ENCODE data around the gene TCERG1L.

Gene TCERG1L

GRCh38 chr10:131226446-131227162, 84.9 kb downstream of the TCERG1L start:
- no peaks in the 10 kb centered on the region for H3K4me1 ChIP-seq (ENCODE audit: control insufficient read depth, insufficient read depth, low read length)
- peaks cover 0 to 3% of the 10 kb centered on the region in 2 donors for H3K9me3 ChIP-seq (ENCODE audit: control insufficient read depth in 2 of 2, low read length in 2 of 2)
- H3K27ac ChIP-seq (ENCODE audit: low read length): no peak overlapping the region
- H3K4me3 ChIP-seq (ENCODE audit: low read length in 2 of 2): no peak overlapping the region
- no peaks in the 10 kb centered on the region for H3K36me3 ChIP-seq (ENCODE audit: control insufficient read depth in 2 of 2, insufficient read depth in 2 of 2, low read length in 2 of 2)
- H3K27me3 ChIP-seq (ENCODE audit: control insufficient read depth in 1 of 2, insufficient read depth in 2 of 2, low read length in 2 of 2): peaks cover 0 to 3% of the 10 kb centered on the region in 2 donors
- H3K9ac ChIP-seq (ENCODE audit: low read length in 2 of 2): no peak overlapping the region

DNA sequence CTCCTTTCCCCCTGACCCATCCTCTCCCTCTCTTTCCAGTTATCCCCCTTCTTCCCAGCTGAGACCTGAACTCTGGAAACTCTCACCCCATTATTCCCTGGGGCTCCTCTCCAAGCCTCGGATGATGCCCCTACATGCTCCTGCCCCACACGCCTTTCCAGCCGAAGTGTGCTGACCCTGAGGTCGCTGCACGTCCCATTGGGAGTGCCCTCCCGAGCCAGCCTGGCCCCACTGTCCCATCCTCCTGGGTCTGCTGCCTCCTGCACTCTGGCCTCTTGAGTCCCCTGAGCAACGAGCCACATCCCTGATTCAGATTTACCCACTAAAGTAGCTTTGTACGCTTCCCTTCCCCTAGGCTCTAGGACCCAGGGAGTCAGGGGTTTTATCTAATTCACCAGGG, 87.4 kb downstream of the TCERG1L start:
- no peaks in the 10 kb centered on the region for H3K9me3 ChIP-seq (ENCODE audit: control insufficient read depth in 2 of 2, low read length in 2 of 2)
- H3K9ac ChIP-seq (ENCODE audit: low read length in 2 of 2): no peak overlapping the region
- H3K36me3 ChIP-seq (ENCODE audit: control insufficient read depth in 2 of 2, insufficient read depth in 2 of 2, low read length in 2 of 2): no peaks in the 10 kb centered on the region
- H3K4me1 ChIP-seq (ENCODE audit: control insufficient read depth, insufficient read depth, low read length): no peaks in the 10 kb centered on the region
- H3K4me3 ChIP-seq (ENCODE audit: low read length in 2 of 2): no peak overlapping the region
- peaks cover 0 to 5% of the 10 kb centered on the region in 2 donors for H3K27me3 ChIP-seq (ENCODE audit: control insufficient read depth in 1 of 2, insufficient read depth in 2 of 2, low read length in 2 of 2)
- no peak overlapping the region for H3K27ac ChIP-seq (ENCODE audit: low read length)

DNA sequence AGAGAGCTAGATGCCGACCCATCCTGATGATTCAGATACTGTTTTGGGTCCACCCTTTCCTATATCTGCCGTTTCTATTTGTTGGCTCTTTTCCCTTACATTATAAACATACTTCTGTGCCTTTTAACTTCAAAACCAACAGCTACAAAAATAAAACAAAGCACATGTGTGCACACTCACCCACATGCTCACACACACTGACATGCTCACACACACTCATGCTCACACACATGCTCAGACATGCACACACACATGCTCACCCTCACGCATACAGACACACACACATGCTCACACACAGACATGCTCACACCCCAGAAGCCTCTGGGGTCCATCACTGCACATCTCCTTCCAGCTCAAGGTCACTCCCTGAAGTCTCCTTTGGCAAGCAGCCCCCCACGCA, 88.1 kb downstream of the TCERG1L start:
- Histone ChIP-seq H3K27me3 (ENCODE audit: control insufficient read depth in 1 of 2, insufficient read depth in 2 of 2, low read length in 2 of 2) (peaks cover 0 to 5% of the 10 kb centered on the region in 2 donors), H3K4me3 (ENCODE audit: low read length in 2 of 2) (no peak overlapping the region), H3K9ac (ENCODE audit: low read length in 2 of 2) (no peak overlapping the region), H3K27ac (ENCODE audit: low read length) (no peak overlapping the region), H3K9me3 (ENCODE audit: control insufficient read depth in 2 of 2, low read length in 2 of 2) (no peaks in the 10 kb centered on the region), H3K36me3 (ENCODE audit: control insufficient read depth in 2 of 2, insufficient read depth in 2 of 2, low read length in 2 of 2) (no peaks in the 10 kb centered on the region), H3K4me1 (ENCODE audit: control insufficient read depth, insufficient read depth, low read length) (no peaks in the 10 kb centered on the region)

- no peaks in the 10 kb centered on the region for H3K36me3 ChIP-seq (ENCODE audit: control insufficient read depth in 2 of 2, insufficient read depth in 2 of 2, low read length in 2 of 2)
- H3K27ac ChIP-seq (ENCODE audit: low read length): no peak overlapping the region
- H3K9me3 ChIP-seq (ENCODE audit: control insufficient read depth in 2 of 2, low read length in 2 of 2): no peaks in the 10 kb centered on the region
- H3K9ac ChIP-seq (ENCODE audit: low read length in 2 of 2): no peak overlapping the region
- H3K4me3 ChIP-seq (ENCODE audit: low read length in 2 of 2): no peak overlapping the region
- H3K27me3 ChIP-seq (ENCODE audit: control insufficient read depth in 1 of 2, insufficient read depth in 2 of 2, low read length in 2 of 2): peaks cover 0 to 5% of the 10 kb centered on the region in 2 donors
- no peaks in the 10 kb centered on the region for H3K4me1 ChIP-seq (ENCODE audit: control insufficient read depth, insufficient read depth, low read length)
Observed at GRCh38 chr10:131222986-131223385, 88.5 kb downstream of the TCERG1L start.

DNA sequence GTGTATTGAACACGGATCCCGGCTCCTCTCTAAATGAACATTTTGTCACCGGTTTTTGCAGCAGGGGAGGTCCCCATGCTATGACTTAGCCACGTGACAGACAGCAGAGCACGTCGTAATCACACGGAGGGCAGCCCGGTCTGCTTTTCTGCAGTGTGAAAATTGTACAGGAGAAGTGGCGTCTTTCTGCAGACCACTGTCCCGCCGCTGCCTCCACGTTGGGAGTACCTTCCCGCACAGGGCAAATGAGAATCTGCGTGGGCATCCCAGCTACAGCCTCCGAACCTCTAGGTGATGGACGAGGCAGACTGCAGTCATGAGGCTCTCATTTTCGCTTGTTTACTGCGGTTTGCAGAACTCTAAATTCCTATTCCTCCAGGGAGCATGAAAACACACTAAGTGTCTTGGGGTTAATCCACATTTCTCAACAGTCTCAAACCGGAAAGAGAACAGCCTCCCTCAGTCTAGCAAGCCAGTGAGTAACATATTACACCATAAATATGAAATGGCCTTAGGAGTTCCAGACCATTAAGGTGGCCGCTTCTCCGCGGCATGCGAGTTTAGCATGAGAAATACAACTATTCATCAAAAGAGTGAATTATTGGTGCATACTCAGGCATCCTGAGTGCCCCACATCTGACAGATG, 89.8 kb downstream of the TCERG1L start:
- H3K36me3 ChIP-seq (ENCODE audit: control insufficient read depth in 2 of 2, insufficient read depth in 2 of 2, low read length in 2 of 2): no peaks in the 10 kb centered on the region
- no peaks in the 10 kb centered on the region for H3K4me1 ChIP-seq (ENCODE audit: control insufficient read depth, insufficient read depth, low read length)
- H3K27me3 ChIP-seq (ENCODE audit: control insufficient read depth in 1 of 2, insufficient read depth in 2 of 2, low read length in 2 of 2): peaks cover 0 to 5% of the 10 kb centered on the region in 2 donors
- H3K9me3 ChIP-seq (ENCODE audit: control insufficient read depth in 2 of 2, low read length in 2 of 2): no peaks in the 10 kb centered on the region
- H3K9ac ChIP-seq (ENCODE audit: low read length in 2 of 2): no peak overlapping the region
- H3K4me3 ChIP-seq (ENCODE audit: low read length in 2 of 2): no peak overlapping the region
- no peak overlapping the region for H3K27ac ChIP-seq (ENCODE audit: low read length)

DNA sequence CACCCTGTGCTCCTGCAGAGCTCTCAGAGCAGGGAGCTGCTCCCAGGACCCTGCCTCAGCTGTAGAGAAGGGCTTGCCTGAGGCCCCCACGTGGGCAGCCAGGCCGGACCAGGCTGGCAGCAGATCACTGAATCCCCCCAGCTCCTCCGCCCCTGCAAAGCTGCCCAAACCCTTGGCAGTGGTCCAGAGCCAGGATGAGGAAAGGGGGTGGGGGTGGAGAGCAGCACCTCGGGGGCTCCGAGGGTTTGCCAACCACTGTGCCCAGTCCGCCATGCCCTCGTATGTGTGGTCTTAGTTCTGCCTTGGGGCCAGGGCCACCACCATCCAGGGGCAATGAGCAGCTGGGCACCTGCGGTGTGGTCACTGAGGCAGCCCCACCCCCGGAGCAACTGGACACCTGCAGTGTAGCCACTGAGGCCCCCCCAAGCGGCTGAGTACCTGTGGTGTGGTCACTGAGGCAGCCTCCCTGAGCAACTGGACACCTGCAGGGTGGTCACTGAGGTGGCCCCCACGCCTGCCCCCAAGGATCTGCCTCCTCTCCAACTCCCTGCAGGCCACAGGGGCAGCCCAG, 90.8 kb downstream of the TCERG1L start:
- Histone ChIP-seq H3K9ac (ENCODE audit: low read length in 2 of 2) (no peak overlapping the region), H3K27ac (ENCODE audit: low read length) (no peak overlapping the region), H3K36me3 (ENCODE audit: control insufficient read depth in 2 of 2, insufficient read depth in 2 of 2, low read length in 2 of 2) (no peaks in the 10 kb centered on the region), H3K4me1 (ENCODE audit: control insufficient read depth, insufficient read depth, low read length) (no peaks in the 10 kb centered on the region), H3K9me3 (ENCODE audit: control insufficient read depth in 2 of 2, low read length in 2 of 2) (no peaks in the 10 kb centered on the region), H3K27me3 (ENCODE audit: control insufficient read depth in 1 of 2, insufficient read depth in 2 of 2, low read length in 2 of 2) (peaks cover 0 to 5% of the 10 kb centered on the region in 2 donors), H3K4me3 (ENCODE audit: low read length in 2 of 2) (no peak overlapping the region)

DNA sequence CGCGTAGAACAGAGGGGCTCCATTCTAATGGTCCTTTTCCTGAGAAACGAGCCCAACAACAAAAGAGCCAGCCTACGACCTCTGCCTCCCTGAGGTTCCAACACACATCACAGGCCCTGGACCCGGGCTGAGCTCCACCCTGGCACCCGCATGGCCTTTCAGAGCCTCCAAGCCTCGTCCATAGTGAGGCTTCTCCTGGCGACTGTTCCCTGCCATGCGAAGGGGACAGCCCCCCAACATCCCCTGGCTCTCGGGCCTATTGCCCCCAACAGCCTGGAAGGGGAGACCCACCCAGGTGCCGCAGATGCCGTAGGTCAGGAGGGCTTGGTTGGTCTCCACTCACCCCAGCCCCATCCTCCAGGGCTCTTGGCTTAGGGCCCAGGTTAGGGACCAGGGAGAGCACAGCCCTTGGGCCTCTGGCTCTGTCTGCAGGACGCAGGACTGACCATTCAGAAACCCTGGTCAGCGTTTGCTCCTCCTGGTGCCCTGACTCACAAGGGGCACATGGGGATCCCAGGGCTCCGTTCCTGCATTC, 91.5 kb downstream of the TCERG1L start:
- Histone ChIP-seq H3K4me1 (ENCODE audit: control insufficient read depth, insufficient read depth, low read length) (no peaks in the 10 kb centered on the region), H3K4me3 (ENCODE audit: low read length in 2 of 2) (no peak overlapping the region), H3K9ac (ENCODE audit: low read length in 2 of 2) (no peak overlapping the region), H3K9me3 (ENCODE audit: control insufficient read depth in 2 of 2, low read length in 2 of 2) (no peaks in the 10 kb centered on the region), H3K27me3 (ENCODE audit: control insufficient read depth in 1 of 2, insufficient read depth in 2 of 2, low read length in 2 of 2) (peaks cover 0 to 5% of the 10 kb centered on the region in 2 donors), H3K36me3 (ENCODE audit: control insufficient read depth in 2 of 2, insufficient read depth in 2 of 2, low read length in 2 of 2) (no peaks in the 10 kb centered on the region), H3K27ac (ENCODE audit: low read length) (no peak overlapping the region)

DNA sequence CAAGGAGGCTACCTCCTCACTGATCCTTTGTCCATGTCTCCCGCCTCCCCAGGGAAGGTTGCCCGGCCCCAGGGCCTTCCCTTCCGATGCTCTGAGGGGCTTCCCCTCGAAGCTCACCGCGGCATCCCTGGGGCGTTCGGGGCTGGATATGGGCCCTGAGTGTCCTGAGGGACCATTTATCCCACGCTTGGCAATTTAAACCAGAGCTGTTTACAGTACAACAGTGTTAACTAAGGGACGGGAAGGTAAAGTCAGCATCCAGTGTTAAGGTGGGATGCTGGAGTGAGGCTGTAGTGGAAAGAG, 92.0 kb downstream of the TCERG1L start:
- Histone ChIP-seq H3K9ac (ENCODE audit: low read length in 2 of 2) (no peak overlapping the region), H3K27ac (ENCODE audit: low read length) (no peak overlapping the region), H3K4me3 (ENCODE audit: low read length in 2 of 2) (no peak overlapping the region), H3K27me3 (ENCODE audit: control insufficient read depth in 1 of 2, insufficient read depth in 2 of 2, low read length in 2 of 2) (peaks cover 0 to 5% of the 10 kb centered on the region in 2 donors), H3K4me1 (ENCODE audit: control insufficient read depth, insufficient read depth, low read length) (no peaks in the 10 kb centered on the region), H3K36me3 (ENCODE audit: control insufficient read depth in 2 of 2, insufficient read depth in 2 of 2, low read length in 2 of 2) (no peaks in the 10 kb centered on the region), H3K9me3 (ENCODE audit: control insufficient read depth in 2 of 2, low read length in 2 of 2) (no peaks in the 10 kb centered on the region)

DNA sequence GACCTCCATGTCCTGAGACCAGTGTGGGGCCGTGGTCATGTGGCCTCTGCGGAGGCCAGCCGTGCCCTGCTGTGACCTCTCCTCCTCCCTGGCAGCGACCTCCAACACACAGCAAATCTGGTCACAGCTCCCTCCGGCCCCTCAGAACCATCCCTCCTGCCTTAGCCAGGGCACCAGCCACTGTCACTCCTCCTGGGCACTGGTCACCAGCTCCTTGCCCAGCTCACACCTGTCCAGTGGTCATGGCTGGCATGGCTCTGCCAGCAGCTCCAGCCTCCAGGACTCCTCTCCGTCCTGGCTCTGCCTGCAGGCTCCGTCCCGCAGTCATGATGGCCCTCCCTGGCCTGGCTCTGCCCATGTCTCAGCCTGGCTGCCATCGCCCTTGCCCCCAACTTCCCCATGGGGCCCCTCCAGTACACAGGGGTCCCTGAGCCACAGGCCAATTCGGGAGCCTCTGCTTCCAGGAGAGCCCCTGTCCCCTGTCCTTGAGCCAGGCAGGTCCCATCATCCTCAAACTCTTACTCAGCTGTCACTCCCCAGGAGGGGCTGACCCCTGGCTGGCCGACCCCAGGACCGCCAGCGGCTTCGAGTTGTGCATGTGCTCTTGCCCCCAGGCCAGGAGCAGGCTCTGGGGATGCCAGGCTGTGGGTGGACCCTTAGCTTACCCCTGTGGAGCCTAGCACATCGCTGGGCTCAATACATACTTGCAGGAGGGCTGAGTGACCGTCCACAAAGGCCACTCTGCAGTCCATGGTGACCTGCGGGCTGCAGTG, 92.5 kb downstream of the TCERG1L start:
- Histone ChIP-seq H3K27me3 (ENCODE audit: control insufficient read depth in 1 of 2, insufficient read depth in 2 of 2, low read length in 2 of 2) (peaks cover 0 to 5% of the 10 kb centered on the region in 2 donors), H3K36me3 (ENCODE audit: control insufficient read depth in 2 of 2, insufficient read depth in 2 of 2, low read length in 2 of 2) (no peaks in the 10 kb centered on the region), H3K27ac (ENCODE audit: low read length) (no peak overlapping the region), H3K9ac (ENCODE audit: low read length in 2 of 2) (no peak overlapping the region), H3K4me1 (ENCODE audit: control insufficient read depth, insufficient read depth, low read length) (no peaks in the 10 kb centered on the region), H3K9me3 (ENCODE audit: control insufficient read depth in 2 of 2, low read length in 2 of 2) (no peaks in the 10 kb centered on the region), H3K4me3 (ENCODE audit: low read length in 2 of 2) (no peak overlapping the region)

- peaks cover 0 to 3% of the 10 kb centered on the region in 2 donors for H3K27me3 ChIP-seq (ENCODE audit: control insufficient read depth in 1 of 2, insufficient read depth in 2 of 2, low read length in 2 of 2)
- H3K4me1 ChIP-seq (ENCODE audit: control insufficient read depth, insufficient read depth, low read length): no peaks in the 10 kb centered on the region
- no peaks in the 10 kb centered on the region for H3K36me3 ChIP-seq (ENCODE audit: control insufficient read depth in 2 of 2, insufficient read depth in 2 of 2, low read length in 2 of 2)
- H3K27ac ChIP-seq (ENCODE audit: low read length): no peak overlapping the region
- no peak overlapping the region for H3K4me3 ChIP-seq (ENCODE audit: low read length in 2 of 2)
- no peak overlapping the region for H3K9ac ChIP-seq (ENCODE audit: low read length in 2 of 2)
- H3K9me3 ChIP-seq (ENCODE audit: control insufficient read depth in 2 of 2, low read length in 2 of 2): no peaks in the 10 kb centered on the region
Observed at GRCh38 chr10:131216681-131217230, 94.8 kb downstream of the TCERG1L start.

Measured in stomach smooth muscle (tissue), 2 donors.